CD4-positive, alpha-beta T cell (primary cell): ENCODE measurements around the gene SRBD1. TPM values are rescaled to one million over a fixed set of nuclear protein-coding genes. Genes with fewer than 3 reads are reported as not detected.

Source experiments
- ATAC-seq: fragments of 200-7000 bp; cut with Tn5 transposase; one replicate; pipeline ENCODE4 v1.10.0; 2022; ENCODE audit warnings: mild to moderate bottlenecking; ENCODE audit not compliant: poor library complexity
- CTCF ChIA-PET: fragments of 350-600 bp; sonication (Branson Sonifier 250); formaldehyde crosslinking; loops from one replicate; lab custom pipeline; 2021; ENCODE audit warnings: antibody characterized with exemption, inconsistent platforms; lab: Charles Lee
- POLR2A ChIA-PET: fragments of 350-600 bp; sonication (Branson Sonifier 250); formaldehyde crosslinking; loops from one replicate; lab custom pipeline; 2021; ENCODE audit warnings: antibody characterized with exemption, inconsistent platforms; lab: Charles Lee
- DNase-seq, 14 experiments: peaks; one replicate each; pipeline ENCODE4 v3.0.0-alpha.2; 2013 to 2020; ENCODE audit warnings: mixed read lengths in 2 of 14
- H3K27ac ChIP-seq, 2 donors: one replicate each; pipeline versions ENCODE4 v1.5.1 to v1.7.0; 2013; ENCODE audit warnings: low read length in 2 of 2, low read depth in 1 of 2, mild to moderate bottlenecking in 1 of 2
- H3K27me3 ChIP-seq, 2 experiments: 1 replicate in 1 of 2; 2 replicates in 1 of 2; pipeline versions ENCODE4 v1.6.1 to v1.7.0; 2013; ENCODE audit warnings: low read length in 2 of 2, control low read depth in 1 of 2, mild to moderate bottlenecking in 1 of 2, moderate library complexity in 1 of 2; ENCODE audit not compliant: insufficient read depth in 2 of 2, control insufficient read depth in 1 of 2
- H3K36me3 ChIP-seq: one replicate; pipeline ENCODE4 v1.6.1; 2013; ENCODE audit warnings: low read length, control low read depth; ENCODE audit not compliant: insufficient read depth
- H3K4me1 ChIP-seq: one replicate; pipeline ENCODE4 v1.6.1; 2013; ENCODE audit warnings: low read length, control low read depth; ENCODE audit not compliant: insufficient read depth
- H3K4me3 ChIP-seq: one replicate; pipeline ENCODE4 v1.5.1; 2013; ENCODE audit warnings: mild to moderate bottlenecking, low read length, moderate library complexity
- H3K9me3 ChIP-seq, 2 experiments: 1 replicate in 1 of 2; 2 replicates in 1 of 2; pipeline versions ENCODE4 v1.6.1 to v1.7.0; 2013; ENCODE audit warnings: low read length in 2 of 2, mild to moderate bottlenecking in 2 of 2, control low read depth in 1 of 2, moderate library complexity in 1 of 2; ENCODE audit not compliant: control insufficient read depth in 1 of 2, insufficient read depth in 1 of 2
- H3K27ac Mint-ChIP-seq: one replicate; pipeline ENCODE4 v1.8.0; 2020; ENCODE audit warnings: mixed read lengths
- H3K27me3 Mint-ChIP-seq: one replicate; pipeline ENCODE4 v1.8.0; 2021; ENCODE audit warnings: mixed read lengths
- H3K36me3 Mint-ChIP-seq: one replicate; pipeline ENCODE4 v1.8.0; 2021; ENCODE audit warnings: low read depth, mixed read lengths
- H3K4me1 Mint-ChIP-seq: one replicate; pipeline ENCODE4 v1.8.0; 2021; ENCODE audit warnings: low read depth, mixed read lengths
- H3K4me3 Mint-ChIP-seq: one replicate; pipeline ENCODE4 v1.8.0; 2020; ENCODE audit warnings: mild to moderate bottlenecking, mixed read lengths
- H3K9me3 Mint-ChIP-seq: one replicate; pipeline ENCODE4 v1.8.0; 2020; ENCODE audit warnings: mixed read lengths
- intact Hi-C, 2 experiments: fragments of 100-400 bp; cut with DNase I in 1 of 2; cut with micrococcal nuclease in 1 of 2; formaldehyde crosslinking; loops; one replicate each; pipeline versions ENCODE4 v1.15.1 to v1.9.0; 2023 to 2025; cut with DNase I, micrococcal nuclease
- total RNA-seq, 174 experiments: library from RNA in 2 of 174; stranded (reverse) in 2 of 174; gene quantifications; one replicate each; pipeline ENCODE4 v1.2.3 and lab custom pipeline; 2021 to 2026
- TF ChIP-seq, protein P1 (sequence below): fragments of 200-600 bp; IDR thresholded peaks from one replicate; pipeline ENCODE4 v1.8.0; 2022; ENCODE audit warnings: antibody characterized with exemption, mild to moderate bottlenecking

Gene SRBD1
- total RNA-seq, 2 experiments from 2014 or later, result 14.2 to 16.0 TPM

DNA sequence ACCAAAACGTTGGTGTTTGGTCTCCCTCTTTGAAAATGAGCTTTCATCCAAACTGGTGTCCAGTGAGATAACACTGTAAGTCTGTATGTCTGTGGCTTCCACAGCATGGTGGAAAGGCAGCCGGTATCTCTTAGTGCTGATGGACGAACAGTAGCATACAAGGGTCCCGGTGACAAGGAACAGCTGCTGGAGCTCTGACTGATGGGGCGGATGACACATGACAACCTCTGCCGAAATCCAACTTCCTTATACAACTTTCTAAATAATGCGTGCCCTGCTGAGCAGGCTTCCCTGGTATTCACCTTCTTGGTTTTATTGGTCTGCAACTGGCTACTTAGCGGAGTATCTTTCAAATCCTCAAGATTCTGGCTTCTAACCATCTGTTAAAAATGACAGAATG lies 216.2 kb downstream of the SRBD1 start:
- ChIA-PET CTCF (interaction anchor here (0.6 kb wide), 1 partner anchor 8 kb away, joined by 3 read pairs; no protein-coding TSS in a partner anchor), POLR2A (no interaction called here)
- TF ChIP-seq, protein P1, sequence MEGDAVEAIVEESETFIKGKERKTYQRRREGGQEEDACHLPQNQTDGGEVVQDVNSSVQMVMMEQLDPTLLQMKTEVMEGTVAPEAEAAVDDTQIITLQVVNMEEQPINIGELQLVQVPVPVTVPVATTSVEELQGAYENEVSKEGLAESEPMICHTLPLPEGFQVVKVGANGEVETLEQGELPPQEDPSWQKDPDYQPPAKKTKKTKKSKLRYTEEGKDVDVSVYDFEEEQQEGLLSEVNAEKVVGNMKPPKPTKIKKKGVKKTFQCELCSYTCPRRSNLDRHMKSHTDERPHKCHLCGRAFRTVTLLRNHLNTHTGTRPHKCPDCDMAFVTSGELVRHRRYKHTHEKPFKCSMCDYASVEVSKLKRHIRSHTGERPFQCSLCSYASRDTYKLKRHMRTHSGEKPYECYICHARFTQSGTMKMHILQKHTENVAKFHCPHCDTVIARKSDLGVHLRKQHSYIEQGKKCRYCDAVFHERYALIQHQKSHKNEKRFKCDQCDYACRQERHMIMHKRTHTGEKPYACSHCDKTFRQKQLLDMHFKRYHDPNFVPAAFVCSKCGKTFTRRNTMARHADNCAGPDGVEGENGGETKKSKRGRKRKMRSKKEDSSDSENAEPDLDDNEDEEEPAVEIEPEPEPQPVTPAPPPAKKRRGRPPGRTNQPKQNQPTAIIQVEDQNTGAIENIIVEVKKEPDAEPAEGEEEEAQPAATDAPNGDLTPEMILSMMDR, result no peak
- intact Hi-C loops, result no loop called here
- Histone ChIP-seq H3K36me3 (peaks cover 9% of the 10 kb centered on the region), H3K4me3 (no peak overlapping the region), H3K27me3 (no peaks in the 10 kb centered on the region), H3K9me3 (no peaks in the 10 kb centered on the region), H3K4me1 (no peaks in the 10 kb centered on the region), H3K27ac (no peak overlapping the region)
- Mint-ChIP-seq H3K4me1 (no peaks in the 10 kb centered on the region), H3K4me3 (no peak overlapping the region), H3K36me3 (peaks cover 17% of the 10 kb centered on the region), H3K9me3 (no peaks in the 10 kb centered on the region), H3K27me3 (no peaks in the 10 kb centered on the region), H3K27ac (no peak overlapping the region)
- ATAC-seq (no peak), DNase-seq (no peak)

DNA sequence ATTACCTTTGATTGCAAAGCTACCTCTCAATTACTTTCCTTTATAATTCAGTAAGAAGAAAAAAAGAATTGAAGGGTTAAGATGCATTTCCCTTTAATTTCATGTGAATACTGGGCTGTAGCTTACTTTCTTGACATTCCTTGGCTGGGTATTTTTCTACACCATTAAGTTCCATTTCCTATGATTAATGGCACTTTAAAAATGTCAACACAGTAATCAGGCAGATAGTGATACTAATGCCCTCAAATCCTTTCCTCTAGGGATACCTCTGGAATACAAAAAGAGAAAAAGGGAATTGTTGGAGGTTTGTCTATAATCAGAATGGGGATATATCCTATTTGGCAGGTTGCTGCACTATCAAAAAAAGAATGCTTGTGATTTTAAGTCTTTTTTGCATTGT lies 216.9 kb downstream of the SRBD1 start:
- ChIA-PET CTCF (interaction anchor here (0.6 kb wide), 1 partner anchor 9 kb away, joined by 3 read pairs; no protein-coding TSS in a partner anchor), POLR2A (no interaction called here)
- DNase-seq (no peak), ATAC-seq (no peak)
- TF ChIP-seq, protein P1, result no peak
- H3K4me1 Mint-ChIP-seq, result no peaks in the 10 kb centered on the region
- no peaks in the 10 kb centered on the region for H3K9me3 Mint-ChIP-seq
- H3K27ac ChIP-seq, result no peak overlapping the region
- H3K27me3 Mint-ChIP-seq, result no peaks in the 10 kb centered on the region
- H3K36me3 Mint-ChIP-seq, result peaks cover 17% of the 10 kb centered on the region
- peaks cover 13% of the 10 kb centered on the region for H3K36me3 ChIP-seq
- intact Hi-C loops, result no loop called here
- H3K4me3 Mint-ChIP-seq, result no peak overlapping the region
- no peaks in the 10 kb centered on the region for H3K27me3 ChIP-seq
- no peak overlapping the region for H3K27ac Mint-ChIP-seq
- no peaks in the 10 kb centered on the region for H3K9me3 ChIP-seq
- no peak overlapping the region for H3K4me3 ChIP-seq
- no peaks in the 10 kb centered on the region for H3K4me1 ChIP-seq

DNA sequence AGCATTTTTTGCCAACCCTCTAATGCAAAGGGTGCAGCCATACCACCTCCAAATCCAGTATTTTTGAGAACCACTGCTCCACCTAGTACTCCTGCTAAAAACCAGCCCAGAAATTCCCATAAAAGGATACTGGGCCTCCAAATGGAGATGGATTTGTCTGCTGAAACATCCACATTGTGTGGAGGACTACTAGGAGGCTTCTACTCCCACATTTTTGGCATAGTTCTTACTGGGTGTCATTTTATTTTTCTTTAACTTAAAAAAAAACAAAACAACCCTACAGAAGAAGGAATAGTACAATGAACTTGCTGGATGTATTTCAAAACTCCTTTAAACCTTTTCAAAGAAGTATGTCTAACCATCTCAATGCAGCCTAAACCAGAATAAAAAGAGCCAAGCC lies 219.2 kb downstream of the SRBD1 start:
- Histone ChIP-seq H3K27ac (no peak overlapping the region), H3K9me3 (no peaks in the 10 kb centered on the region), H3K4me1 (no peaks in the 10 kb centered on the region), H3K27me3 (no peaks in the 10 kb centered on the region), H3K4me3 (no peak overlapping the region), H3K36me3 (peaks cover 22% of the 10 kb centered on the region)
- Mint-ChIP-seq H3K27me3 (no peaks in the 10 kb centered on the region), H3K36me3 (peaks cover 11% of the 10 kb centered on the region), H3K27ac (no peak overlapping the region), H3K4me3 (no peak overlapping the region), H3K4me1 (no peaks in the 10 kb centered on the region), H3K9me3 (no peaks in the 10 kb centered on the region)
- ATAC-seq, result no peak
- DNase-seq, result no peak
- intact Hi-C loops, result no loop called here
- POLR2A ChIA-PET, result no interaction called here
- CTCF ChIA-PET, result no interaction called here
- TF ChIP-seq, protein P1, result no peak
